HepG2 (cell line): ENCODE measurements around the gene RAC2. TPM values are rescaled to one million over a fixed set of nuclear protein-coding genes. Genes with fewer than 3 reads are reported as not detected.

Experiments
- ARNT2 ChIP-seq: sonication (generic); formaldehyde crosslinking; IDR thresholded peaks from 2 replicates; pipeline ENCODE4 v1.8.0; 2022; ENCODE audit warnings: mild to moderate bottlenecking, low read depth, missing genetic modification reagents, moderate library complexity
- CBFB ChIP-seq: sonication (generic); formaldehyde crosslinking; IDR thresholded peaks from 2 replicates; pipeline ENCODE4 v1.4.0; 2020; ENCODE audit warnings: missing genetic modification reagents
- CHCHD3 ChIP-seq: sonication (generic); formaldehyde crosslinking; IDR thresholded peaks from 2 replicates; pipeline ENCODE4 v1.8.0; 2022; ENCODE audit warnings: mild to moderate bottlenecking, missing genetic modification reagents, moderate library complexity
- EEA1 ChIP-seq: sonication (generic); formaldehyde crosslinking; IDR thresholded peaks from 2 replicates; pipeline ENCODE4 v1.5.1; 2020; ENCODE audit warnings: mild to moderate bottlenecking, missing genetic modification reagents, borderline replicate concordance
- FLYWCH1 ChIP-seq: sonication (generic); formaldehyde crosslinking; IDR thresholded peaks from 2 replicates; pipeline ENCODE4 v1.8.1; 2023; ENCODE audit warnings: mild to moderate bottlenecking, missing genetic modification reagents
- GABPB1 ChIP-seq: IDR thresholded peaks from 2 replicates; pipeline ENCODE4 v1.6.1; 2016; ENCODE audit warnings: mild to moderate bottlenecking, missing genetic modification reagents, moderate library complexity, missing compliant biosample characterization
- HNF4A ChIP-seq: sonication (generic); formaldehyde crosslinking; IDR thresholded peaks from 2 replicates; pipeline ENCODE4 v1.4.0; 2020; ENCODE audit warnings: missing genetic modification reagents
- HNRNPK ChIP-seq: fragments of 200-400 bp; formaldehyde crosslinking; IDR thresholded peaks from 2 replicates; pipeline ENCODE4 v1.6.1; 2018; ENCODE audit warnings: low read length, low read depth, moderate library complexity, mild to moderate bottlenecking; ENCODE audit not compliant: poor library complexity, severe bottlenecking
- KIAA2018 ChIP-seq: sonication (generic); formaldehyde crosslinking; IDR thresholded peaks from 2 replicates; pipeline ENCODE4 v1.5.0; 2020; ENCODE audit warnings: mild to moderate bottlenecking, missing genetic modification reagents, borderline replicate concordance
- KLF6 ChIP-seq: IDR thresholded peaks from 2 replicates; pipeline ENCODE4 v1.8.0; 2016; ENCODE audit warnings: missing biosample characterization, missing genetic modification reagents
- PHB2 ChIP-seq: fragments of 450-650 bp; IDR thresholded peaks from 2 replicates; pipeline ENCODE4 v1.6.1; 2018; ENCODE audit not compliant: partially characterized antibody
- SMAD3 ChIP-seq: sonication (generic); formaldehyde crosslinking; IDR thresholded peaks from 2 replicates; pipeline ENCODE4 v1.4.0; 2020; ENCODE audit warnings: missing genetic modification reagents
- SRSF1 ChIP-seq: fragments of 200-400 bp; formaldehyde crosslinking; optimal IDR thresholded peaks from 2 replicates; pipeline ENCODE3; 2017; ENCODE audit warnings: mild to moderate bottlenecking, low read depth, low read length, moderate library complexity
- ZFP62 ChIP-seq: sonication (generic); formaldehyde crosslinking; IDR thresholded peaks from 2 replicates; pipeline ENCODE4 v1.4.0; 2020; ENCODE audit warnings: missing genetic modification reagents
- ZNF138 ChIP-seq: sonication (generic); formaldehyde crosslinking; IDR thresholded peaks from 2 replicates; pipeline ENCODE4 v1.5.0; 2020; ENCODE audit warnings: mild to moderate bottlenecking, low read depth, missing genetic modification reagents
- ZNF326 ChIP-seq: sonication (generic); formaldehyde crosslinking; IDR thresholded peaks from 2 replicates; pipeline ENCODE4 v1.4.0; 2020; ENCODE audit warnings: missing genetic modification reagents, borderline replicate concordance
- ZNF703 ChIP-seq: sonication (generic); formaldehyde crosslinking; IDR thresholded peaks from 2 replicates; pipeline ENCODE4 v1.5.1; 2020; ENCODE audit warnings: missing genetic modification reagents, mild to moderate bottlenecking, moderate library complexity, borderline replicate concordance
- ZNF720 ChIP-seq: sonication (generic); formaldehyde crosslinking; IDR thresholded peaks from 2 replicates; pipeline ENCODE4 v1.4.0; 2020; ENCODE audit warnings: missing genetic modification reagents
- ZXDC ChIP-seq: sonication (generic); formaldehyde crosslinking; IDR thresholded peaks from 2 replicates; pipeline ENCODE4 v1.5.0; 2020; ENCODE audit warnings: mild to moderate bottlenecking, missing genetic modification reagents
- polyA plus RNA-seq, 8 experiments: library from polyadenylated mRNA; depleted of rRNA in 3 of 8; stranded (reverse) in 7 of 8; unstranded in 1 of 8; fragments of >200 nt; fragmentation: Illumina TruSeq in 4 of 8; extraction: Trizol in 4 of 8; gene quantifications; 2 replicates each; pipeline versions ENCODE4 v1.2.1 to v1.2.3, GENCODE V29; 2011 to 2016; ENCODE audit warnings: low read depth in 4 of 8, missing spikeins in 1 of 8, mixed read lengths in 1 of 8; ENCODE audit not compliant: insufficient read depth in 1 of 8
- total RNA-seq, 5 experiments: library from RNA; depleted of rRNA; stranded (reverse); fragments of >200 nt; fragmentation: Illumina TruSeq; extraction: Trizol; gene quantifications; 2 replicates each; pipeline ENCODE4 v1.2.3, GENCODE V29; 2016; ENCODE audit warnings: low read depth in 1 of 5

The RAC2 gene
- total and polyA plus RNA-seq, 2 of the 13 experiments (the other 11 are each of a cell fraction or from before 2014, with no cell fraction given), result 0.73 TPM; not detected in 1

- no peak for TF ChIP-seq KIAA2018 (CRISPR knock-in tag)
- no peak; the same call in 1 of the 2 replicates for TF ChIP-seq GABPB1
- 0 out of 2 replicates have a peak, but pooled peaks have one; percentile 43 for TF ChIP-seq ARNT2 (CRISPR knock-in tag)
- no peak for TF ChIP-seq CBFB (CRISPR knock-in tag)
- TF ChIP-seq ZNF138, result no peak
- 0 out of 2 replicates have a peak, but pooled peaks have one; percentile 18 for TF ChIP-seq HNF4A
- no peak for TF ChIP-seq HNRNPK
- no peak for TF ChIP-seq EEA1 (CRISPR knock-in tag)
- no peak for TF ChIP-seq PHB2
- no peak for TF ChIP-seq ZNF326 (CRISPR knock-in tag)
- TF ChIP-seq ZNF720 (CRISPR knock-in tag), result no peak
- no peak for TF ChIP-seq KLF6
- TF ChIP-seq ZNF703 (CRISPR knock-in tag), result no peak
- no peak for TF ChIP-seq CHCHD3 (CRISPR knock-in tag)
- TF ChIP-seq ZFP62 (CRISPR knock-in tag), result no peak
- no peak for TF ChIP-seq FLYWCH1 (CRISPR knock-in tag)
- peak; percentile 54; the same call in 1 of the 2 replicates for TF ChIP-seq ZXDC (CRISPR knock-in tag)
- TF ChIP-seq SMAD3 (CRISPR knock-in tag), result 0 out of 2 replicates have a peak, but pooled peaks have one; percentile 31
- TF ChIP-seq SRSF1, result no peak
These were observed 45.6 kb downstream of the RAC2 start (continued) for GRCh38 chr22:37198258-37199102.
